Stimulated activated CD8-positive, alpha-beta memory T cell treated with anti-CD3 and anti-CD28 coated beads, Interleukin-12 subunit alpha, Interleukin-12 subunit beta, amount 100 ng/mL, for 24 hours (primary cell): ENCODE data around the gene SH3GL1.

Source experiments
- DNase-seq: peaks from one replicate; pipeline ENCODE4 v3.0.0-alpha.2; 2020; ENCODE audit errors: extremely low read depth

SH3GL1 gene

DNA sequence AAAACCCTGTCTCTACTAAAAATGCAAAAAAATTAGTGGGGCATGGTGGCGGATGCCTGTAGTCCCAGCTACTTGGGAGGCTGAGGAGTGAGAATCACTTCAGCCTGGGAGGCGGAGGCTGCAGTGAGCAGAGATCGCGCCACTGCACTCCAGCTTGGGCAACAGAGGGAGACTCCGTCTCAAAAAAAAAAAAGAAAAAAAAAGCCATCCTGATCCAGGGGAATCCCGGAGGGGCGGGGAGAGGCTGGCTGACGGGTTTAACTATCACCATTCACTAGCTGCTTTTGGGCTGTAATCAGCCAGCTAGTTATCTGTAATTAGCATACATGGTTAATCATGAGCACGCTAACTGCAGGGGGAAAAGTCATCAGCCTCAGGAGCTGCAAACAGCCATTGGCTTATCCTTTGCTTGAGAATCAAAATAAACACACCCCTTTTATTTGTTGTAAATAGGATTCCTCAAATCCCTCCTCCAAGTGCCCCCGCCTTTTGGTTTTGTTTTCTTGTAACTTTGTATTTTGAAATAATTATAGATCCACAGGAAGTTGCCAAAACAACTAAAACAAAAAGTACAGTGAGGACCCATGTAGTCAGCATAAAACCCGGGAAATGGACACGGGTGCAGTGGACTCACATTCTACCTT is 86.4 kb downstream of the SH3GL1 start:
- DNase-seq: no peak
